ENCODE data around the gene ARL6IP1.
"Not testable (repeated sequence)": the region's sequence is repeated elsewhere in the genome, so short reads cannot be mapped to it uniquely, and the experiment has no call there.

The ARL6IP1 gene

DNA sequence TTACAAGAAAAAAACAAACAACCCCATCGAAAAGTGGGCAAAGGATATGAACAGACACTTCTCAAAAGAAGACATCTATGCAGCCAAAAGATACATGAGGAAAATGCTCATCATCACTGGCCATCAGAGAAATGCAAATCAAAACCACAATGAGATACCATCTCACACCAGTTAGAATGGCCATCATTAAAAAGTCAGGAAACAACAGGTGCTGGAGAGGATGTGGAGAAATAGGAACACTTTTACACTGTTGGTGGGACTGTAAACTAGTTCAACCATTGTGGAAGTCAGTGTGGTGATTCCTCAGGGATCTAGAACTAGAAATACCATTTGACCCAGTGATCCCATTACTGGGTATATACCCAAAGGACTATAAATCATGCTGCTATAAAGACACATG lies 23.7 kb downstream of the ARL6IP1 start:
- not testable (repeated sequence) for H3K4me3 ChIP-seq (ENCODE audit: low read depth, low read length); H3K36me3 ChIP-seq (ENCODE audit: control insufficient read depth, insufficient read depth, low read length); H3K27me3 ChIP-seq (ENCODE audit: control insufficient read depth, insufficient read depth, low read length); H3K4me1 ChIP-seq (ENCODE audit: control insufficient read depth, insufficient read depth, low read length); H3K9ac ChIP-seq (ENCODE audit: low read depth, low read length); H3K9me3 ChIP-seq (ENCODE audit: control insufficient read depth, insufficient read depth, low read length)

DNA sequence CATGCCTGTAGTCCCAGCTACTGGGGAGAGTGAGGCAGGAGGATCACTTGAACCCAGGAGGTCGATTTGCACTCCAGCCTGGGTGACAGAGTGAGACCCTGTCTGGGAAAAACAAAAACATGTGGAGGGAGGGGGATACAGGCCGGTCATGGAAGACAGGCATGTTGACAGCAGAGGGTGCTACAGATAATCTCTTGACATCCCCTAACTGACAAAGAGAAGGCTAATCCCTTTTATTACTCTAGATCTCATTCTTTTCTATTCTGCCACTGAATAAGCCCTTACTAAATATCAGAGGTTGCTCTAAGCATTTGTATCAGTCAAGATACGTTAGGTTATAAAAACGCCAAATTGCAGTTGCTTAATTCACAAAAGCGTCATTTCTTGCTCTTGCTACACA lies 25.0 kb downstream of the ARL6IP1 start:
- not testable (repeated sequence) for H3K36me3 ChIP-seq (ENCODE audit: control insufficient read depth, insufficient read depth, low read length); H3K4me1 ChIP-seq (ENCODE audit: control insufficient read depth, insufficient read depth, low read length); H3K9ac ChIP-seq (ENCODE audit: low read depth, low read length); H3K27me3 ChIP-seq (ENCODE audit: control insufficient read depth, insufficient read depth, low read length); H3K4me3 ChIP-seq (ENCODE audit: low read depth, low read length); H3K9me3 ChIP-seq (ENCODE audit: control insufficient read depth, insufficient read depth, low read length)

DNA sequence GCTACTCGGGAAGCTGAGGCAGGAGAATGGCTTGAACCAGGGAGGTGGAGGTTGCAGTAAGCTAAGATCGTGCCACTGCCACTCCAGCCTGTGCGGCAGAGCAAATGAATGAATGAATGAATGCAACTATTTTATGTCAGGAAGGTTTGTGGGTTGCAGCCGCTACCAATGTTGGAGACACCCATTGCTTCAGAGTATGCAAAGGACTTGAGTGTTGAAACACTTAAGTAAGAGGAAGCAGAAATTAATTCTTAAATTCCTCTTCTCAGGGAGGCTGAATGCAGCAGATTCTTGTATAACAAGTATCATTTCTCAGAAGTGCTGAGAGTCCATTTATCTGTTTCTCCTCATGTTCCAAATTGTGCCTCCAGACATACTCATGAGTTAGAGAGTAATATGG lies 26.7 kb downstream of the ARL6IP1 start:
- H3K4me1 ChIP-seq (ENCODE audit: control insufficient read depth, insufficient read depth, low read length); H3K27me3 ChIP-seq (ENCODE audit: control insufficient read depth, insufficient read depth, low read length); H3K9me3 ChIP-seq (ENCODE audit: control insufficient read depth, insufficient read depth, low read length); H3K4me3 ChIP-seq (ENCODE audit: low read depth, low read length); H3K36me3 ChIP-seq (ENCODE audit: control insufficient read depth, insufficient read depth, low read length); H3K9ac ChIP-seq (ENCODE audit: low read depth, low read length): not testable (repeated sequence)

DNA sequence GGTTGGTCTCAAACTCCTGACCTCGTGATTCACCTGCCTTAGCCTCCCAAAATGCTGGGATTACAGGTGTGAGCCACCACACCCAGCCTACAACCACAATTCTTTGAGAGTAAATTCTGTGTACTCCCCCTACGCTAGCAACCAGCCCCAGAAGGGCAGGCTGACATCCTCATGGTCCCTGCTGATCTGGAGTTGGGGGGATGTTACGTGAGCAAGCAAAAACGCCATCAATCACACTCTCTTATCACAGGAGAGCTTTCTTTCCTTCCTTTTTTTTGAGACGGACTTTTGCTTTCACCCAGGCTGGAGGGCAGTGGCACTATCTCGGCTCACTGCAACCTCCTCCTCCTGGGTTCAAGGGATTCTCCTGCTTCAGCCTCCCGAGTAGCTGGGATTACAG lies 29.2 kb downstream of the ARL6IP1 start:
- not testable (repeated sequence) for H3K27me3 ChIP-seq (ENCODE audit: control insufficient read depth, insufficient read depth, low read length); H3K4me1 ChIP-seq (ENCODE audit: control insufficient read depth, insufficient read depth, low read length); H3K9me3 ChIP-seq (ENCODE audit: control insufficient read depth, insufficient read depth, low read length); H3K4me3 ChIP-seq (ENCODE audit: low read depth, low read length); H3K36me3 ChIP-seq (ENCODE audit: control insufficient read depth, insufficient read depth, low read length); H3K9ac ChIP-seq (ENCODE audit: low read depth, low read length)

DNA sequence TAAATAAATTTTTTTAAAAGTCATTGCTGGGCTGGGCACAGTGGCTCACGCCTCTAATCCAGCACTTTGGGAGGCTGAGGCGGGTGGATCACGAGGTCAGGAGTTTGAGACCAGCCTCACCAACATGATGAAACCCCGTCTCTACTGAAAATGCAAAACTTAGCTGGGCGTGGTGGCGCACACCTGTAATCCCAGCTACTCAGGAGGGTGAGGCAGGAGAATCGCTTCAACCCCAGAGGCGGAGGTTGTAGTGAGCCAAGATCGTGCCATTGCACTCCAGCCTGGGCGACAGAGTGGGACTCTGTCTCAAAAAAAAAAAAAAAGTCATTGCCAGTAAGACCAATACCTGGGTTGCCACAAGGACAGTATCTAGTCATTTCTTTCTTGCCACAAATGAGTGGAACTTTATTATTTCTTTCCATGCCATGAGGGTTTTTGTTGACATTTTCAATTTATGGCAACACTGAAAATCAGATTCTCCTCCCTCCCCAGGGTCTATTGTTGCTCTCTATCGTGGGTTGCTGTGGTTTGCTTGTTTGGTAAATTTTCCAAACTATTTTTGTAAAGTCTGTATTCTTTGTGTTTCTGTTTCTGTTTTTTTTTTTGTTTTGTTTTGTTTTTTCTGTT lies 30.9 kb downstream of the ARL6IP1 start:
- not testable (repeated sequence) for H3K36me3 ChIP-seq (ENCODE audit: control insufficient read depth, insufficient read depth, low read length); H3K9ac ChIP-seq (ENCODE audit: low read depth, low read length); H3K4me1 ChIP-seq (ENCODE audit: control insufficient read depth, insufficient read depth, low read length); H3K4me3 ChIP-seq (ENCODE audit: low read depth, low read length); H3K9me3 ChIP-seq (ENCODE audit: control insufficient read depth, insufficient read depth, low read length); H3K27me3 ChIP-seq (ENCODE audit: control insufficient read depth, insufficient read depth, low read length)

DNA sequence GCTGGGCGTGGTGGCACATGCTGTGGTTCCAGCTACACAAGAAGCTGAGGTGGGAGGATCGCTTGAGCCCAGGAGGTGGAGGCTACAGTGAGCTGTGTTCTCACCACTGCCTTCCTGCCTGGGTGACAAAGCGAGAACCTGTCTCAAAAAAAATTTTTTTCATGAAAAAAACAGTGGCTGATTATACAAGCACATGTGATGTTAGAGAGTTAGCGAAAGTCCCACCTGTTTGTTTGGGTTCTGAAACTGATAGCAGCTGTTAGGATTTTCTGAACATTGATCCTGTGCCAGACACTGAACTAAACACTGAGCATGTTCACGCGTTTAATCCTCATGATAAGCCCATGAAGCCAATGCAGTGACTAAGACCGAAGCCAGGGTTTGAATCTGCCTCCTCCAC lies 34.1 kb downstream of the ARL6IP1 start:
- H3K9me3 ChIP-seq (ENCODE audit: control insufficient read depth, insufficient read depth, low read length); H3K4me1 ChIP-seq (ENCODE audit: control insufficient read depth, insufficient read depth, low read length); H3K4me3 ChIP-seq (ENCODE audit: low read depth, low read length); H3K27me3 ChIP-seq (ENCODE audit: control insufficient read depth, insufficient read depth, low read length); H3K9ac ChIP-seq (ENCODE audit: low read depth, low read length); H3K36me3 ChIP-seq (ENCODE audit: control insufficient read depth, insufficient read depth, low read length): not testable (repeated sequence)

DNA sequence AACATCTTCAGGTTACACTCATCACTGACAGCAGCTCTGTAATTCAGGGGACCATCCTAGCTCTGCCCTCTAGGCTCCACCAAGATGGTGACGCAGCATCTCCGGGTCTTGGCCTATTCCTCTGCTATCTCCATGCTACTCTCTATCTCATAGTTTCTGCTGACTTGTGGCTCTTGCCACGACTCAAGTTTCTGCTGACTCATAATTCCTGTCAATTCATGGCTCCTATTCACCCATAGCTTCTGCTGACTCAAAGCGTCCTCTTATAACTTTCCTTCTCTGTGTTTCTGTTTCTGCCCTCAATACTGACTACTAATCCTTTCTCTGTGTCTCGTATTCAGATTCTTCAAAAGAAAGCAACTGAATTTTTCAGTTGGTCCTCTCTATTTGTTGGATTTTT lies 38.6 kb downstream of the ARL6IP1 start:
- not testable (repeated sequence) for H3K36me3 ChIP-seq (ENCODE audit: control insufficient read depth, insufficient read depth, low read length); H3K27me3 ChIP-seq (ENCODE audit: control insufficient read depth, insufficient read depth, low read length); H3K4me1 ChIP-seq (ENCODE audit: control insufficient read depth, insufficient read depth, low read length); H3K4me3 ChIP-seq (ENCODE audit: low read depth, low read length); H3K9me3 ChIP-seq (ENCODE audit: control insufficient read depth, insufficient read depth, low read length); H3K9ac ChIP-seq (ENCODE audit: low read depth, low read length)

DNA sequence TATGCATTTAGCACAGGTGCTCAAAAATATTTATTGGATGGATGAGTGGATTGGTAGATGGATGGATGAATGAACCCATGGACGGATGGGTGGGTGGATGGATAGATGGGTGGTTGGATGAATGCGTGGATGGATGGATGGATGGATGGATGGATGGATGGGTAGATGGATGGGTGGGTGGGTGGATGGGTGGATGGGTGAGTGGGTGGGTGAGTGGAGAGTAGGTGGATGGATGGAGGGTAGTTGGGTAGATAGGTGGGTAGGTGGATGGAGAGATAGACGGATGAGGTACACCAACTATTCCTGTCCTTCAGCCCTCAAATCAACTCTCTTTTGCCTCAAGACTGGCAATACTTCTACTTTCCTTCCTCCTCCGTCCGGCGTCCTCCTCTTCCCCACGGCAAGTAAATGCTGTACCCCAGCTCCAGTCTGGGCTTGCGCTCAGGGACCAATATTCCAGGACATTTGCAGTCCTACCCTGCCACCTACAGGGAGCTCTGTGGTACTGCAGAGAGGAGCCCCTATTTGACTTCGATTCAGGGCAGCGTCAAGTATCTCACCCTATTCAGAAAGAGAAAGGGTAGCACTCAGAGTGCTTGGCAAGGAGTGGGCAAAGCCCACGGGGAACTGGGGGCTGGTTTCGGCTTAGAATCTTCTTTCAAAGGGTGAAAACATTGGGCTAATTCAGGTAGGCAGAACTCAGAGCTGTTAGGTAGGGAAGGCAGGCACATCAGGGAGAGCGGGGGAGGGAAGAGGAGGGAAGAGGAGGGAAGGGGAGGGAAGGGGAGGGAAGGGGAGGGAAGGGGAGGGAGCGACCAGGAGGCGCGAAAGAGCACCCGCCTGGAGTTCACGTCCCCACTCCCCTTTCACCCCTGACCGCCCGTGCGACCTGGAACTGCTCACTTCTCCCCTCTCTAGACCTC lies 41.5 kb downstream of the ARL6IP1 start:
- not testable (repeated sequence) for H3K27me3 ChIP-seq (ENCODE audit: control insufficient read depth, insufficient read depth, low read length); H3K36me3 ChIP-seq (ENCODE audit: control insufficient read depth, insufficient read depth, low read length); H3K9me3 ChIP-seq (ENCODE audit: control insufficient read depth, insufficient read depth, low read length); H3K4me1 ChIP-seq (ENCODE audit: control insufficient read depth, insufficient read depth, low read length); H3K9ac ChIP-seq (ENCODE audit: low read depth, low read length)
- H3K4me3 ChIP-seq (ENCODE audit: low read depth, low read length): peak overlapping the region; percentile 26

DNA sequence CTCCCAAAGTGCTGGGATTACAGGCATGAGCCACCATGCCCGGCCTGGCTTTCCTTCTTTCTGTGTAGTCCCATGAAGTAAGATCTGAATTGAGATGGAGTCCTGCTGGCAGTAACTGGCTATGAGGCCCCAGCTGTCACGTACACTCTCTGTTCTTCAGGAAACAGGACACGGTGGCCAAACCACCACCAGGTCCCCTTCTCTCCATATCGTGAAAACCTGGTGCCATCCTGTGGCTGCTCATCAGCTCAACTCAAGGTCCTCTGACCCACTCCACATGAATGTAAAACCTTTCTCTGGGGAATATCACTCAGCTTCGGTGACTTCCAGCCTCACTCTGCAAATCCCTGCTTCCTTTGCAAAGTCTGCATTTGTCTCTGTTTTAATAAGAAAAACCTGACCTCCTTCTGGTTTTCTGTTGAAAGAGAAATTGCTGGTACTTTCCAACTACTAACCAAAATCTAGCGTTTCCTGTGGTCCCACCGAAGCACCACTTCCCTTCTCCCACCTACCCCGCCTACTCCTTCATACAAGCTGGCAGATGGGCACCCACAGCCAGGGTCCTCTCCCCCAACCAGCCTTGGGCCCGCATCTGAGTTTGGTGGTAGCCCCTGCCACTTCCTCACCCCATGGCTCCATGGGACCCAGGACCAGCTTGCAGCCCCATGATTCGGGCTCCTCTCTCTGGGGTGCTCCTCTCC lies 43.2 kb downstream of the ARL6IP1 start:
- not testable (repeated sequence) for H3K9ac ChIP-seq (ENCODE audit: low read depth, low read length); H3K4me1 ChIP-seq (ENCODE audit: control insufficient read depth, insufficient read depth, low read length); H3K9me3 ChIP-seq (ENCODE audit: control insufficient read depth, insufficient read depth, low read length); H3K4me3 ChIP-seq (ENCODE audit: low read depth, low read length); H3K36me3 ChIP-seq (ENCODE audit: control insufficient read depth, insufficient read depth, low read length); H3K27me3 ChIP-seq (ENCODE audit: control insufficient read depth, insufficient read depth, low read length)

DNA sequence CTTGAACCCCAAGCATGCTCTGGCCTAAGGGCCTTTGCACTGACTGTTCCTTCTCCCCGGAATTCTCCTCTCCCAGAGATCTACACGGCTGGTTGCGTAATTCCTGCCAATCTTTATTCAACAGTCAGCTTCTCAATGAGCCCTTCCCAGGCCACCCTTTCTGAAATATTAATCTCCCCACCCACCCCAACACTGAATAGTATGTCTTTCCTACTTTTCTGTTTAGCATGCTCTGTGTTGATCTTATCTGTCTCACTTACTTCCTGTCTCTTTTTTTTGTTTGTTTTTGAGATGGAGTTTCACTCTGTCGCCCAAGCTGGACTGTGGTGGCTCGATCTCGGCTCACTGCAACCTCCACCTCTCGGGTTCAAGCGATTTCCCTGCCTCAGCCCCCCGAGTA lies 44.7 kb downstream of the ARL6IP1 start:
- H3K9ac ChIP-seq (ENCODE audit: low read depth, low read length); H3K9me3 ChIP-seq (ENCODE audit: control insufficient read depth, insufficient read depth, low read length): not testable (repeated sequence)

DNA sequence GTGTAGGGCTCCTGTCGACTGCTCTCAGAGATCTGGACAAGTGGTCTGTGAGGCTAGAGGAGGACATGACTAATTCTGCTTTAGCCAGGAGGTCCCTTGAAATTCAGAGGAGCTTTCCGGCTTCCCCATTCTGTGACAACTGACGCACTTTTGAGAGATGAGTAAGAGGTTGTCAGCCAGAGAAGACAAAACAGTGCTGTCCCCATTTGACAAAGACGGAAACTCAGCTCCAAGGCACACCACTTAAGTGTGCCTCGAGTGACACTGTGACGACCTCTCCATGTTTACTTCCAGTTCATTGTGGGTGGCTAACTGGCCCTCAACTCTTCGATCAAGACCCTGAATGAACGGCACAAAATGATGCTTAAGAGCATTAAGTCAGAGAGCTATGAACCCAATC lies 58.5 kb downstream of the ARL6IP1 start:
- not testable (repeated sequence) for H3K36me3 ChIP-seq (ENCODE audit: control insufficient read depth, insufficient read depth, low read length); H3K27me3 ChIP-seq (ENCODE audit: control insufficient read depth, insufficient read depth, low read length); H3K9ac ChIP-seq (ENCODE audit: low read depth, low read length)

More for the DNA sequence above, 44.7 kb downstream of the ARL6IP1 start:
- H3K27me3 ChIP-seq (ENCODE audit: control insufficient read depth, insufficient read depth, low read length); H3K36me3 ChIP-seq (ENCODE audit: control insufficient read depth, insufficient read depth, low read length); H3K4me1 ChIP-seq (ENCODE audit: control insufficient read depth, insufficient read depth, low read length); H3K4me3 ChIP-seq (ENCODE audit: low read depth, low read length): not testable (repeated sequence)

More for the DNA sequence above, 58.5 kb downstream of the ARL6IP1 start:
- H3K9me3 ChIP-seq (ENCODE audit: control insufficient read depth, insufficient read depth, low read length); H3K4me3 ChIP-seq (ENCODE audit: low read depth, low read length); H3K4me1 ChIP-seq (ENCODE audit: control insufficient read depth, insufficient read depth, low read length): not testable (repeated sequence)

Data from iPS-15b (cell line).